GM12873 (cell line): ENCODE measurements around the gene VWA8.

Experiments
- TF ChIP-seq, protein P1 (sequence below): IDR thresholded peaks from 2 replicates; pipeline ENCODE4 v1.5.1; 2012; ENCODE audit warnings: low read depth, mild to moderate bottlenecking, moderate library complexity, low read length, control low read depth; ENCODE audit not compliant: insufficient read depth; ENCODE audit errors: missing control alignments

The VWA8 gene

DNA sequence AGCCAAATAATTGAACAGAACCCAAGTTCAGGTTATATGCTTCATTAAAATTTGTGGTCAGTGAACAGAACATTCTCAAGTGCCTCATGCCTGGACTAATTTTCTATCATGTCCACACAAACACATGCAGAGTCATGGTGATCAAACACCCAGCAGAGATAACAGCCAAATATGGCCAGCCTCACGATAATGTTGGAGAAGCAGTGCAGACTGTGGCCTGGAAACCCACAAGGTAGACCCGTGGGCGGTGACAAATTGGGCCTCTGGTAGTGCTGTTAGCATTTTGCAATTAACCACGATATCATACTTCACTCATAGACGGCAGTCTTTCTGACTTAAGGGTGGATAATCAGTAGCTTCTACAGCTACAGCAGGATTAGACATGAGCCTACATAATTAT lies 35.0 kb upstream of the VWA8 start:
- TF ChIP-seq, protein P1, sequence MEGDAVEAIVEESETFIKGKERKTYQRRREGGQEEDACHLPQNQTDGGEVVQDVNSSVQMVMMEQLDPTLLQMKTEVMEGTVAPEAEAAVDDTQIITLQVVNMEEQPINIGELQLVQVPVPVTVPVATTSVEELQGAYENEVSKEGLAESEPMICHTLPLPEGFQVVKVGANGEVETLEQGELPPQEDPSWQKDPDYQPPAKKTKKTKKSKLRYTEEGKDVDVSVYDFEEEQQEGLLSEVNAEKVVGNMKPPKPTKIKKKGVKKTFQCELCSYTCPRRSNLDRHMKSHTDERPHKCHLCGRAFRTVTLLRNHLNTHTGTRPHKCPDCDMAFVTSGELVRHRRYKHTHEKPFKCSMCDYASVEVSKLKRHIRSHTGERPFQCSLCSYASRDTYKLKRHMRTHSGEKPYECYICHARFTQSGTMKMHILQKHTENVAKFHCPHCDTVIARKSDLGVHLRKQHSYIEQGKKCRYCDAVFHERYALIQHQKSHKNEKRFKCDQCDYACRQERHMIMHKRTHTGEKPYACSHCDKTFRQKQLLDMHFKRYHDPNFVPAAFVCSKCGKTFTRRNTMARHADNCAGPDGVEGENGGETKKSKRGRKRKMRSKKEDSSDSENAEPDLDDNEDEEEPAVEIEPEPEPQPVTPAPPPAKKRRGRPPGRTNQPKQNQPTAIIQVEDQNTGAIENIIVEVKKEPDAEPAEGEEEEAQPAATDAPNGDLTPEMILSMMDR, result no peak

DNA sequence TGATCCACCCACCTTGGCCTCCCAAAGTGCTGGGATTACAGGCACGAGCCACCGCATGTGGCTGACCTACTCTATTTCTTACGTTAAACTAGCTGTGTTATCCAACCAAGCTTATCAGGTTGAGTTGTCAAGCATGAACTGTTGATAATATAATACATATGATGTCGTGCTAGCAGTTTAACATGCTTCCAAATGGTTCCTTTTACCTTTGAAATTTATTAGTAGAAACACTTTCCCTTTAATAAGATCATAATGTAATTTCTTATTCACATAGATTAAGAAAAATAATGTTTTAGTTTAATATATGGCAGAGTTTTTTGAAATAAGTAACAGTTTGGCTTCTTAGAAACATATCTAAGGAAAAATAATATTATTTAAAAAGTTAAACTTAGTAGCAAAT lies 34.4 kb upstream of the VWA8 start:
- TF ChIP-seq, protein P1, result no peak

DNA sequence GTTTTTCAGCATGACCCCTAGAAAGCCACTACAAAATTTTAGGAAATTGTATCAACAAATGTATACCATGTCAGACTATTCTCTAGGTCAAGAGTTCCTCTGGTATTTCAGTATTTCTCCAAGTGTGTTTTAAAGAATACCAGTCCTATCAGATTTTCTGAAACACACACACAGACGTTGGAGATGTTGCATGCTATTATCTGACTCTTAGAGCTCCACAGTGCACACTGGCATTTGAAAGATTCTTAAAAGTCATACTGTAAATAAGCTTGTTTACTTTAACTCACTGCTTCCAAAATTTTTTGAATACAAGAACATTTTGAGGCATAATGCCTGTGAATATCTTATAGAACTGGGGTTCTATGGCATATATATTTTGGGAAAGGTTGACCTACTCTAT lies 33.8 kb upstream of the VWA8 start:
- TF ChIP-seq, protein P1, result no peak

DNA sequence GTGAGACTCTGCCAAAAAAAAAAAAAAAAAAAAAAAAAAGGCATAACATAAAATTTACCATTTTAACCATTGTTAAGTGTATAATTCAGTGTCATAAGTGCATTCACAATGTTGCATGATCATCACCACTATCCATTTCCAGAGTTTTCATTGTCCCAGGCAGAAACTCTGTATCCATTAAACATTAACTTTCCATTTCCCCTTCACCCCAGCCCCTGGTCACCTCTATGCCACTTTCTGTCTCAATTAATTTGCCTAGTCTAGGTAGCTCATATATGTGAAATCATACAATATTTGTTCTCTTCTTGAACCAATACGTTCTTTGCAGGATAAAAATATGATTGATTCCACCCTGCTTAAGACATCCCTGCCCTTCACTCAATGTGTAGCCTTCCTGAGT lies 31.0 kb upstream of the VWA8 start:
- TF ChIP-seq, protein P1, result no peak

DNA sequence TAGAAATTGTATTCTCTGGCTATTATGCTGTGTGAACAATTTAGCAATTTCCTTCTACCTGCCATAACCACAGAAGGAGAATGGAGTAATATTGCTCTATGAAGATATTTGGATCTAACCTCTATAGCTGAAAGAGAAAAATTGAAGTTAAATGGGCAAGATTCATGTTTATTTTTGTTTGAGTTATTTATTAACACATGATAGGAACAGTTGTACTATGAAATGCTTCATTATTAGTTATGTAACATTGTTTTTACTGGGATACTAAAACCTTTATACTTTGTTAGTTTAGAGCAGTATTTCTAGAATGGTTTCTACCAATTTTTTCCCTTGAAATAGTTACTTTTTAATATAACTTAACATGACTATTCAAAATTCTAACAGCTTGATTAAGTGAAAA lies 27.3 kb upstream of the VWA8 start:
- TF ChIP-seq, protein P1, result no peak

DNA sequence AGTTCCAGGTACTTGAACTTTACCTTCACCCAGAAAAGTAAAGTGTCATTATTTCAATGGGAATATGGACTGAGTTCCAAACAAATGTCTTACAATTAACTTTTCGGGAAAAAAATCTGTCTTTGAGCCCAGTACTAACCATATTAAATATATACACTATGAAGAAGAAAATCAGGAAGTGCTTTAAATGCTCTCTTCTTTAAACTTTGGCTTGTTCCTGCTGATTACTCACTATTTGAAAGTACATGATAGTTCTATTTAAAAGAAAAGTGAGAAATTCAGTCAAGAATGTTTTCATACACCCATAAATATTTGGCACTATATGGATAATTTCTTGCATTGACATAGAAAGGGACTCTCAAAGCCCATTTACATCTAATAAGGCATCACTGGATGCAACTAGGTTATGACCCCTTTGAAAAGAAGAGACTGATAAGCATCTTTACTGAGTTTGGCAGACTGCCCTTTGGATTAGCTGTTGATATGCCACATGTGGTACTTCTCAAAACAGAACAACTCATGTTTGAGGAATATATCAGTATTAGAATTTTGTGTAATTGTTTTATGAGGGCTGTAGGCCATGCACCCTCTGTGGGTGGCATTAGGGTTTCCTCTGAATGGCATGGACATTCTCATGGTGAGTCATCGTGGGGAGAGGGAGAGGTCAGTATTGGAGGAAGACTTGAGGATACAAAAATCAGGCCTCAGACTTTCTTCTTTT lies 25.0 kb upstream of the VWA8 start:
- TF ChIP-seq, protein P1, result no peak

DNA sequence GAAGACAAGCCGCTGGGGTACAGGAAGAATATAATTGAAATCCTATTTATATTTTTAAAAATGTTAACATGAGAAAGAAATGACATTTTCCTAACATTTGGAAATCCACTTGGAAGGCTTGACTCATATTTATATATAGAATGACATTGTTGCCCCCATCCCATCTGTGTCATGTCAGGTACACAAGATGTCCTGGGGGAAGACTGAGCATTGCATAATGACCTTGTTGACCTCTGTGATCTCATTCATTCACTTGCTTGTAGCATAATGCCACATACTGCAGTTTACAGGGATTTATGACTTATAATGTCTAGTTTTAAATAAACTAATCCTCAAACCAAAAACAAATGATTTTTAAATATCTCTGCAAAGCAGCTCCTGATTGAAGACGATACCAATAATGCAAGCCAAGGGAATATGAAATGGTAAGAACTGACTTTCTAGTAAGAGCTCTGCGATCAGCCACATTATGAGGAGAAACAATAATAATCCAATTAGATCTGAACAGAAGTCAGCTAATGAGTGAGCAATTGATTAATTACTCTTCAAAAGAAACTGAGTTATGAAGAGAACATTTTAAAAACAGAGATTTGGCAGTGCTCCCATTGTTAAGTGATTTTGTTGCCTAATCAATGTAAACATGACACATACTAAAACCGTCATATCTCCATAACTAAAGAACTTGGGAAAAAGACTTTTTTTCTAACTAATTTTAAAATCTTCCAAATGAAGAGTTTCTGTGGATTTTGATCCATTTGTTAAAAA lies 21.2 kb upstream of the VWA8 start:
- TF ChIP-seq, protein P1, result no peak
